Muscle layer of colon (tissue), 2 donors: ENCODE measurements around the gene ZKSCAN8.
A peak's percentile ranks its signal among the peaks of the same experiment; 100 is the strongest.
"Not testable (repeated sequence)": the region's sequence is repeated elsewhere in the genome, so short reads cannot be mapped to it uniquely, and the experiment has no call there.

Experiments
- H3K27ac ChIP-seq: one replicate; pipeline ENCODE4 v1.7.0; 2013; ENCODE audit warnings: low read depth, mild to moderate bottlenecking, low read length, moderate library complexity
- H3K27me3 ChIP-seq, 2 donors: one replicate each; pipeline ENCODE4 v1.7.0; 2013; ENCODE audit warnings: low read length in 2 of 2, mild to moderate bottlenecking in 2 of 2; ENCODE audit not compliant: insufficient read depth in 2 of 2, control insufficient read depth in 1 of 2
- H3K36me3 ChIP-seq: one replicate; pipeline ENCODE4 v1.7.0; 2013; ENCODE audit warnings: mild to moderate bottlenecking, low read length; ENCODE audit not compliant: insufficient read depth
- H3K4me1 ChIP-seq: one replicate; pipeline ENCODE4 v1.7.0; 2013; ENCODE audit warnings: mild to moderate bottlenecking, low read length; ENCODE audit not compliant: insufficient read depth
- H3K4me3 ChIP-seq, 2 donors: one replicate each; pipeline ENCODE4 v1.7.0; 2013; ENCODE audit warnings: low read length in 2 of 2, low read depth in 1 of 2, mild to moderate bottlenecking in 1 of 2, moderate library complexity in 1 of 2
- H3K9ac ChIP-seq: one replicate; pipeline ENCODE4 v1.7.0; 2013; ENCODE audit warnings: low read length
- H3K9me3 ChIP-seq: one replicate; pipeline ENCODE4 v1.7.0; 2013; ENCODE audit warnings: mild to moderate bottlenecking, low read length
- donor health status: abdominal sarcoma.
- donor health status: Adenocarcinoma of cecum.

The ZKSCAN8 gene

DNA sequence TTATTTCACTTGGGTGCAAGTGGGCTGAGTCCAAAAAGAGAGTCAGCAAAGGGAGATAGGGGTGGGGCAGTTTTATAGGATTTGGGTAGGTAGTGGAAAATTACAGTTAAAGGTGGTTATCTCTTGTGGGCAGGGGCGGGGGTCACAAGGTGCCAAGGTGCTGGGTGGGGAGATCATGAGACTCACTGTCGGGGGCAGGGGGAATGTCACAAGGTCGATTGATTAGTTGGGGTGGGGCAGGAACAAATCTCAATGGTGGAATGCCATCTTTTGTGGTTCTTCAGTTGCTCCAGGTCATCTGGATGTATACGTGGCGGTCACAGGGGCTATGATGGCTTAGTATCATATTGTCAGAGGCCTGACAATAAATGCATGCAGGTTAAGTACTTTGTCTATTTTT lies 19.4 kb upstream of the ZKSCAN8 start:
- H3K27me3 ChIP-seq, H3K27ac ChIP-seq, H3K4me3 ChIP-seq, H3K9me3 ChIP-seq, H3K9ac ChIP-seq: not testable (repeated sequence)
- H3K36me3 ChIP-seq, result peaks cover 34% of the 10 kb centered on the region
- H3K4me1 ChIP-seq, result peaks cover 13% of the 10 kb centered on the region

DNA sequence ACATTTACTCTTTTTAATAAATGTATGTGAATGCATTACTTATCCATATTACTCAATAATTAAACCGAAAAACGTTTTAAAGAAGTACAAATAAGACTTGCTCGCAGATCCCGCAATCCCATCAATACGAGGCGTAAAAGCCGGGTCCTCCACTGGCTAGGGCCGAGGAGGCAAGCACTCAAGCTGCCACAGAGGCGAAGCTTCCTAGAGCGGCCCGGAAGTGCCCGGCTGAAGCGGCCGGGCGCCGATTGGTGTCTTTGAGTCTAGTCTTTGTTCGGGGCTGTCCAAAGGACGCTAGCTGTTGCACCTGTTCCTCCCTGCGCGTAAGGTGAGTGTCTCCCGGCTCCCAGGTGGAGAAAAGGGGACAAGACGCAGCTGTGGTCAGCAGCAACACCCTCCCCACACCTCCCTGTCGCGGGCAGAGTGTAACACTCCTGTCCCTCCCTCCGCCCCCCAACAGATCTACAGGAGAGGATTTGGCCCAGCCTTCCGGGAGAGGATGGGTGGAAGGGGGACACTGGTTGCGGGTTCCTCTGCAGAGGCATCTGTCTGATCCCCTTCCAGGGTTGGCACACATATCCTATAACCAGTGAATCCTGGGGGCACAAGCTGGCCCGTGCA lies 17.2 kb upstream of the ZKSCAN8 start, which contains the start of gene ZSCAN16:
TSS of gene ZSCAN16 (plus strand) at position 260 of the 621 bp plus-strand sequence. CDS start 835 bp downstream, outside the sequence.
- peak within 1 kb of the TSS; percentile 80 for H3K27ac ChIP-seq
- H3K9ac ChIP-seq, result peak within 1 kb of the TSS; percentile 65
- peaks cover 13% of the 10 kb centered on the region for H3K4me1 ChIP-seq
- H3K27me3 ChIP-seq, result no peaks in the 10 kb centered on the region
- peaks cover 32% of the 10 kb centered on the region for H3K36me3 ChIP-seq
- H3K4me3 ChIP-seq, result peak within 1 kb of the TSS; percentile 77 to 79
- H3K9me3 ChIP-seq, result no peaks in the 10 kb centered on the region

DNA sequence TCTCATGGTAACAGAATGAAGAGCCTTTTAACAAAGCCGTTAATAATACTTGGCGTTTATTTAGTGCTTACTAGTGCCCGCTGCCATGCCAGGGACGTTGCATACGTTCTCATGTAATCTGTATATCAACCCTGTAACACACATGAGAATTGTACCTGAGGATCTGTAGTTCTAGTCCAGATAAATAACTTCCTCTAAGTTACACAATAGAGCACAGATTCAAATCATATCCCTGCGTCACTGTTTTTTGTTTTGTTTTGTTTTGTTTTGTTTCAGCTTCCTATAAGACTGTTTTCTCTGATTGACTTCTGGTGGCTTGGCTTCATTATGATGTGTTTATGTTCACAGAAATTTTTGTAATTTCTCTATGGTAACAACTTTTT lies 16.7 kb upstream of the ZKSCAN8 start:
- Histone ChIP-seq H3K9ac (peak overlapping the region; percentile 65), H3K27me3 (no peaks in the 10 kb centered on the region), H3K27ac (peak overlapping the region; percentile 80), H3K36me3 (peaks cover 35% of the 10 kb centered on the region), H3K9me3 (no peaks in the 10 kb centered on the region), H3K4me3 (peak overlapping the region; percentile 77 to 79), H3K4me1 (peaks cover 13% of the 10 kb centered on the region)

DNA sequence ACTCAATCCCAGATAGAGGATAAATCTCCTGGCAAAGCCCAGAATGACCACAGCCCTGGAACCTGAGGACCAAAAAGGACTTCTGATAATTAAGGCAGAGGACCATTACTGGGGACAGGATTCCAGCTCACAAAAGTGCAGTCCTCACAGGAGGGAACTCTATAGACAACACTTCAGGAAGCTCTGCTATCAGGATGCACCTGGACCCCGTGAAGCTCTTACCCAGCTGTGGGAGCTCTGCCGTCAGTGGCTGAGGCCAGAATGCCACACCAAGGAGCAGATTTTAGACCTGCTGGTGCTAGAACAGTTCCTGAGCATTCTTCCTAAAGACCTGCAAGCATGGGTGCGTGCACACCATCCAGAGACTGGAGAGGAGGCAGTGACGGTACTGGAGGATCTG lies 16.3 kb upstream of the ZKSCAN8 start:
- Histone ChIP-seq H3K9me3 (no peaks in the 10 kb centered on the region), H3K4me1 (peaks cover 13% of the 10 kb centered on the region), H3K27me3 (no peaks in the 10 kb centered on the region), H3K4me3 (no peak overlapping the region), H3K27ac (no peak overlapping the region), H3K36me3 (peaks cover 31% of the 10 kb centered on the region), H3K9ac (no peak overlapping the region)

DNA sequence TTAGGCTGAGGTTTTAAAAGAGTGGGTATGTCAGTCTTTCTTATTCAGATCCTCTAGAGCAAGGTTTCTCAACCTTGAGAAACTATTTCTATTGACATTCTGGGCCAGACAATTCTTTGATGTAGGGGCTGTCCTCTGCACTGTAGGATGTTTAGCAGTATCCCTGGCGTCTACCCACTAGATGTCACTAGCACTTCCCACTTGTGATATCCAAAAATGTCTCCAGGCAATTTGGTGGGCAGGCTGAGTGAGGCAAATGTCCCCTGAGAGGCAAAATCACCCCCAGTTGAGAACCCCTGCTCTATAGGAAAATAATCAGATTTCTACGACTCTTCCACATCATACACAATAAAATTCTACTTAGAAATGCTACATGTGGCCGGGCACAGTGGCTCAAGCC lies 7.7 kb upstream of the ZKSCAN8 start:
- Histone ChIP-seq H3K9ac (no peak overlapping the region), H3K4me3 (no peak overlapping the region), H3K9me3 (no peaks in the 10 kb centered on the region), H3K27me3 (no peaks in the 10 kb centered on the region), H3K27ac (no peak overlapping the region), H3K36me3 (peaks cover 16% of the 10 kb centered on the region), H3K4me1 (peaks cover 16% of the 10 kb centered on the region)

DNA sequence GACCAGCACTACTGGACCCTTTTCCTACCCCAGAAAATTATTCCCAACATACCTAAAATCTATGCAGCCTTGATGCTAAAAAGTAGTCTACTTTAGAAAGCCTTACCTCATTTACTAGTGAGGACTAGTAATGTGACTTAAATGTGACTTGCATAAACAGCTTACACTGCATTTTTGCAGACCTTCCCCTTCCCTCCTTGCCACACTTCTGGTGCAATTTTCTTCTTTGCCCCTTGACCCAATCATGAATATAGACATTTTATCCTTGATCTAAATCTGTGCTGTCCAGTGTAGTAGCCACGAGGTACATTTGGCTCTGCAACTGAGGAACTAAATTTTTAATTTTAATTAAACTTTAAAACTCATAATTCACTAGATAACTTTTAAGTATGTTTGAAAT lies 7.0 kb upstream of the ZKSCAN8 start:
- no peaks in the 10 kb centered on the region for H3K27me3 ChIP-seq

DNA sequence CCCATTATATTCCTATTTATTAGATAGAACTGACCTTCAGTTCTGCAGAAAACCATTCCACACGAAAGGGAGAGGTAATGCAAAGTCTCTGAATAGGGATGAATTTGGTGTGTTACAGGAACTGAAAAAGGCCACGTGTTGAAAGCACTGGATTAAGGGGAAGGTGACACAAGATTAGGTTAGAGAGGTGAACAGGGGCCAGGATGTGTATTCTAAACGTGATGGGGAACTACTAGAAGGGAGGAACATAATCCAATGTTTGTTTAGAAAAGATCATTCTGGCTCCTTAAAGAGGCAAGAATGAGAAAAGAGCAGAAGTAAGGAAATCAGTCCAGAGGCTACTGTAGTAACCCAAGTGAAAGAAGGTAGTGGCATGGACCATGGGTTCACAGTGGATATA lies 6.3 kb upstream of the ZKSCAN8 start:
- Histone ChIP-seq H3K27me3 (no peaks in the 10 kb centered on the region), H3K9ac (peak overlapping the region; percentile 39), H3K9me3 (no peaks in the 10 kb centered on the region), H3K4me1 (peaks cover 16% of the 10 kb centered on the region), H3K27ac (no peak overlapping the region), H3K4me3 (no peak overlapping the region), H3K36me3 (peaks cover 8% of the 10 kb centered on the region)

More for the DNA sequence above, 7.0 kb upstream of the ZKSCAN8 start:
- H3K27ac ChIP-seq, result no peak overlapping the region
- H3K9ac ChIP-seq, result no peak overlapping the region
- peaks cover 16% of the 10 kb centered on the region for H3K4me1 ChIP-seq
- H3K4me3 ChIP-seq, result no peak overlapping the region
- peaks cover 9% of the 10 kb centered on the region for H3K36me3 ChIP-seq
- no peaks in the 10 kb centered on the region for H3K9me3 ChIP-seq

DNA sequence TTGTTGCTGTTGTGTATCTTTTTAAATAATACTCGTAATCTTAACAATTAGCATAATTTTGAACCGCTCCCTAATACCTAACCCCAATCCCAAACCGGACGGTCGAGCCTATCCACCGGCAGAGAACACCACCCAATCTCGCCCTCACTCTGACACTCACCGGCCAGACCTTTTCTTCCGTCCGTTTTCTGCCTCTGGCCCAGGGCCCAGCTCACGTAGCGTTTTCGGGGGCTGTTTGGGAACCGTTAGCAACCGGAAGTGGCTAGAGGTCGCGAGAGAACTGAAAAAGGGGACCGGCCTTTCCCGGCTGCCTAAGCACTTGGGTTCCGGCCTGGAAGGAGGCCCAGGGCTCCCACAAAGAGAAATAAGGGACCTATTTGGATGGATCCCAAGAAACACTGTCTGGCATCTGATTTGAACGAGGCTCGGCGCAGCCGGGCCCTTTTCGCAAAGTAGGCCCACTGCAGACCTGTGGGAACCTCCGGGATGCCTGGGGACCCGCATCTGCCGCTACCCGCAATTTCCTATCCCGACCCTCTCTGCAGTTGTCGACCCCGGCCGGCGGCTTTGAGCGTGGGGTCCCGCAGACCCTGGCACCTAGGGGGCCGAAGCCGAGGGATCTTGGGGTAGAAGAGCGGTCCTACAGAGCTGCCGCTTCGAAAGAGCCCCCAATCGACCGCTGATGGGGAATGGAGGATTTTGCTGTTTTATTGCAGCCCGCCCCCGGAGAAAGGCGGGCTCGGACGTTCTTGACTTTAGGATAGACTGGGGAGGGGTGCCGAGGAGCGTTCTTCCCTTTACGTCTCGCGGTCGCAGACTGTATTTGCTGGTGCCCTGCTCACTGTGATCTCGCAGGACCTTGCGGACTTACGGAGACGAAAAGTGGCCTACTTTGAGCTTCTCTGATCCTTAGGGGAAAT lies 4.8 kb upstream of the ZKSCAN8 start:
- peak overlapping the region; percentile 94 to 97 for H3K4me3 ChIP-seq
- peaks cover 8% of the 10 kb centered on the region for H3K36me3 ChIP-seq
- H3K4me1 ChIP-seq, result peaks cover 16% of the 10 kb centered on the region
- H3K27me3 ChIP-seq, result no peaks in the 10 kb centered on the region
- H3K9ac ChIP-seq, result peak overlapping the region; percentile 98
- H3K9me3 ChIP-seq, result no peaks in the 10 kb centered on the region
- peak overlapping the region; percentile 98 for H3K27ac ChIP-seq

DNA sequence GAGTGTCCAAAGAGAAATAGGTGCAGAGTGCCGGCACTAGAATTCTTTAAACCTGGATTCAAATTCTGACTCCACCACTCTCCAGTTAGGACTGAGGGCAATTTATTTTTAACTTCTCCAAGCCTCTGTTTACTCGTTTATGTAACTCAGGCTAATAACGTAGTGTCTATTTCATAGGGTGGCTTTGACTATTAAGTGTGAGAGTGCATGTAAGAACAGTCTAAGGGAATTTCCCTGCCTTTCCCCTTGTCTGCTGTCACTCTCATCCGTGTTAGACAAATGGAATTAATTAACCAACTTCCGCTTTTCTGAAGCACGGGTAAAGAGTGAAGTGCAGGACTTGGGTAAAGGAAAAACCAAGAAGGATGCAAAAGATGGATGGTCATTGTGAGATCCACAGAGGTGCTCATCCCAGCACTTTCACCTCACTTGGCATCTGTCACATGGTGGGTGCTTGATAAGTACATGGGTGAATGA lies 4.1 kb upstream of the ZKSCAN8 start:
- H3K27ac ChIP-seq, result peak overlapping the region; percentile 98
- peak overlapping the region; percentile 94 to 97 for H3K4me3 ChIP-seq
- H3K9me3 ChIP-seq, result no peaks in the 10 kb centered on the region
- H3K27me3 ChIP-seq, result no peaks in the 10 kb centered on the region
- peaks cover 4% of the 10 kb centered on the region for H3K36me3 ChIP-seq
- H3K4me1 ChIP-seq, result peaks cover 17% of the 10 kb centered on the region
- peak overlapping the region; percentile 98 for H3K9ac ChIP-seq

DNA sequence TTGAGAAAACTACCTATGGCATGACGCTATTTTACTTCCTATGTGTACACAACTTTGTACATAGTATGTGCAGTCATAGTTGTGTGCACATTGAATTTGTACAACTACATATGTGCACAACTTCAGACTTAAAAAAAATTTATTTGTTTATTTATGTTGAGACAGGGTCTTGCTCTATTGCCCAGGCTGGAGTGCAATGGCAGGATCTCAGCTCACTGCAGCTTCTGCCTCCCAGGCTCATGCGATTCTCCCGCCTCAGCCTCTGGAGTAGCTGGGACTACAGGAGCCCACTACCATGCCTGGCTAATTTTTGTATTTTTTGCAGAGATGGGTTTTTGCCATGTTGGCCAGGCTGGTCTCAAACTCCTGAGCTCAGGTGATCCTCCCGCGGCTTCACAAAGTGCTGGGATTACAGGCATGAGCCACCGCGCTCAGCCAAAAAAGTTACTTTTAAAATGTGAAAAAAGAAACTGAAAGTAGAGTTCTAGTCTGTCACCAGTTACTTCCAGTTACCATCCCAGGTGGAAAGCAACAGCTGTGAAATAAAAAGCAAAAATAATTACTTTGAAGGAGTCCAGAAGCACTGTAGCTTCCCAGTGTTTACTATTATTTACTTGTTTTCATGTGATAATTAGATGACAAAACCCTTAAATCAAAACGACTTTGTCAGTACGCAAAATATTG lies 1.7 kb upstream of the ZKSCAN8 start:
- Histone ChIP-seq H3K9ac (no peak overlapping the region), H3K9me3 (no peaks in the 10 kb centered on the region), H3K36me3 (no peaks in the 10 kb centered on the region), H3K4me3 (peak overlapping the region in 1 of 2 donors; percentile 26), H3K27ac (no peak overlapping the region), H3K27me3 (no peaks in the 10 kb centered on the region), H3K4me1 (peaks cover 26% of the 10 kb centered on the region)

DNA sequence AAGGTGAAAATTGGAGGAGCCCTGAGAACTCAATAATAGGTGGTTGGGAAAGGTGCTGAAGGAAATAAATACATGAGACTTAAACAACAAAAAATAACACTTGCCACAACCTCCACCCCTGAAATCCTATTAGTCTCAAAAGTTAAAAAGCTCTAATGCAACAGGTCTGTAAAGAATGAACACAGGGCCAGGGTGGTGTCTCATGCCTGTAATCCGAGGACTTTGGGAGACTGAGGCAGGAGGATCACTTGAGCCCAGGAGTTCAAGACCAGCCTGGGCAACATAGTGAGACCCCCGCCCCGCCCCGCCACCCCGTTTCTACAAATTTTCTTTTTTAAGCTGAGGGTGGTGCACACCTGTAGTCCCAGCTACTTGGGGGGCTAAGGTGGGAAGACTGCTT lies 1.1 kb upstream of the ZKSCAN8 start:
- H3K9me3 ChIP-seq, result no peaks in the 10 kb centered on the region
- no peak overlapping the region for H3K9ac ChIP-seq
- peak overlapping the region in 1 of 2 donors; percentile 26 for H3K4me3 ChIP-seq
- H3K4me1 ChIP-seq, result peaks cover 23% of the 10 kb centered on the region
- H3K27ac ChIP-seq, result no peak overlapping the region
- no peaks in the 10 kb centered on the region for H3K27me3 ChIP-seq
- H3K36me3 ChIP-seq, result peaks cover 3% of the 10 kb centered on the region
